ENCODE results near the gene DNAH3. TPM values are rescaled to one million over a fixed set of nuclear protein-coding genes. Genes with fewer than 3 reads are reported as not detected.

DNAH3 gene
- total and polyA plus RNA-seq, 2 experiments from 2014 or later, result not detected

DNA sequence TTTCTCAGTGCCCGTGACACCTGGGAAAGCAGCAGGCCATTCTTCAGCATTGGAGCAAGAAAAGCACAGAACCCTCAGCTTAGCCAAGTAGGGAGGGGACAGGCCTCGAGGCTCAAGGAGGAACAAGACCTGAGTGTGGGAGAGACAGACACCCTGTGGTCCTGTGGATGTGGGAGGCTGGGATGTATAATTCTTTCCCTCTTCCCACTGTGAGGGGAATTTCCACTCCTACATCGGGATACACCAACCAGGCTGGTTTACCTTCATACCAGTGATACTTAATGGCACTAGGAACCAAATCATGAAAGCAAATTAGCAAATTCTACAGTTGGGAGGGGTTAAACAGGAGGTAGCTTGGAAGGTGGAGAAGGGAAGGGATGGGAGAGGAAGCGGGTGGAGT is 208.4 kb downstream of the DNAH3 start:
- Histone ChIP-seq H2AFZ (no peak overlapping the region), H3F3A (ENCODE audit: insufficient read depth) (peaks cover 14% of the 10 kb centered on the region; the same call in 1 of the 2 replicates), H3K9me2 (ENCODE audit: insufficient read depth) (no peaks in the 10 kb centered on the region), H4K20me1 (ENCODE audit: insufficient read depth) (no peaks in the 10 kb centered on the region), H3K27me3 (replicated peaks; ENCODE audit: insufficient read depth) (no peaks in the 10 kb centered on the region), H3K9me3 (ENCODE audit: low read depth) (no peaks in the 10 kb centered on the region), H3K9ac (no peak overlapping the region), H3K4me3 (no peak overlapping the region), H3K4me1 (ENCODE audit: insufficient read depth) (peaks cover 13% of the 10 kb centered on the region), H3K27ac (no peak overlapping the region), H3K79me2 (ENCODE audit: insufficient read depth) (no peaks in the 10 kb centered on the region), H3K36me3 (ENCODE audit: low read depth) (no peaks in the 10 kb centered on the region), H3K4me2 (ENCODE audit: unreplicated experiment) (no peak overlapping the region)
- TF ChIP-seq EZH2phosphoT487 (IDR thresholded peaks at IDR 0.05; ENCODE audit: insufficient read depth, low read depth) (no peak), EZH2 (IDR thresholded peaks at IDR 0.05; ENCODE audit: insufficient read depth, poor library complexity, severe bottlenecking) (no peak)
- in situ Hi-C loops (cut with MboI), result no loop called here
- no peak for DNase-seq
- 85 to 94% methylated on average over 4 of the region's 4 CpGs for WGBS, 2 experiments (ENCODE audit: low coverage in 1 of 2, low lambda C conversion rate in 2 of 2, missing lambda C conversion rate in 2 of 2)

DNA sequence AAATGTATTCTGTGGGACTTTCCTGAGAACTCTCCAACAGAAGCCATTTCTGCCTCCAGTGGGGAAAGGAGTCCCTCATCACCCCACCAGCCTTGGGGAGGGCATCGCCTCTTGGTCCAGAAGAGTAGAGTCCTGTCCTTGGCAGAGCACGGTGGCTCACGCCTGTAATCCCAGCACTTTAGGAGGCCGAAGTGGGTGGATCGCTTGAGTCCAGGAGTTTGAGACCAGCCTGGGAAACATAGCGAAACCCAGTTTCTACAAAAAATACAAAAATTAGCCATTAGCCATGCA is 209.1 kb downstream of the DNAH3 start:
- Histone ChIP-seq H4K20me1 (ENCODE audit: insufficient read depth) (no peaks in the 10 kb centered on the region), H3K27ac (no peak overlapping the region), H3F3A (ENCODE audit: insufficient read depth) (peaks cover 14% of the 10 kb centered on the region; the same call in 1 of the 2 replicates), H3K79me2 (ENCODE audit: insufficient read depth) (no peaks in the 10 kb centered on the region), H3K9me2 (ENCODE audit: insufficient read depth) (no peaks in the 10 kb centered on the region), H3K9ac (no peak overlapping the region), H3K4me3 (no peak overlapping the region), H3K36me3 (ENCODE audit: low read depth) (no peaks in the 10 kb centered on the region), H3K27me3 (replicated peaks; ENCODE audit: insufficient read depth) (no peaks in the 10 kb centered on the region), H2AFZ (no peak overlapping the region), H3K4me1 (ENCODE audit: insufficient read depth) (peaks cover 13% of the 10 kb centered on the region), H3K9me3 (ENCODE audit: low read depth) (no peaks in the 10 kb centered on the region), H3K4me2 (ENCODE audit: unreplicated experiment) (no peak overlapping the region)
- no peak for DNase-seq
- no peak for TF ChIP-seq EZH2 (IDR thresholded peaks at IDR 0.05; ENCODE audit: insufficient read depth, poor library complexity, severe bottlenecking)
- TF ChIP-seq EZH2phosphoT487 (IDR thresholded peaks at IDR 0.05; ENCODE audit: insufficient read depth, low read depth), result no peak
- 97 to 98% methylated on average over 6 of the region's 6 CpGs for WGBS, 2 experiments (ENCODE audit: low coverage in 1 of 2, low lambda C conversion rate in 2 of 2, missing lambda C conversion rate in 2 of 2)
- in situ Hi-C loops (cut with MboI), result no loop called here

DNA sequence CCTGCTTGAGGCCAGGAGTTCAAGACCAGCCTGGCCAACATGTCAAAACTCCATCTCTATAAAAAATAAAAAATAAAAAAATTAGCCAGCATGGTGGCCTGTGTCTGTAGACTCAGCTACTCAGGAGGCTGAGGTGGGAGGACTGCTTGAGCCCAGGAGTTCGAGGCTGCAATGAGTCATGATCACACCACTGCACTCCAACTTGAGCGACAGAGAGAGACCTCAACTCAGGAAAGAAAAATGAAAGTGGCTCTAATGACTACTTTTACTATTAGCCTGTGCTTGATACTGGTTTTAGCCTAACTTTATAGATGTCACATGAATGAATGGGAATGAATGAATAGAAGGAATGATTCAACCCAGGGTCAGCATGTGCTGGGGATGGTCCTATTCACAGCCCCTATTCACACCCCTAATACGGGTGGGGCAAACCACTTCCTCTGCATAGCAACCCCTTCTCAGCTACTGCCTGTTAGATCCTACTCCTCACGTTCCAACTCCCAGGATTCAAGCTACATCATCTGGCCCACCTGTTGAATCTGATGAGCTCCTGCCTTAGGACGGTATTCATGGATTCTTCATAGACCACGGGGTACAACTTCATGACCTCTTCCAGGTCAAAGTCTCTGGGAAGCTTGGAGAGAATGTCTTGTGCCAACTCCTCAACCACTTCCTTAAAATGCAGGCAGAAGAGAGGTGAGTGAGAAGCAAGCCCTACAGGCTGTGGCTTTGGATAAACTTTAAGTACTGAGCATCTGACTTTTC is 209.6 kb downstream of the DNAH3 start:
- H3K4me3 ChIP-seq, result no peak overlapping the region
- DNase-seq, result no peak
- H3K4me1 ChIP-seq (ENCODE audit: insufficient read depth), result peaks cover 13% of the 10 kb centered on the region
- H4K20me1 ChIP-seq (ENCODE audit: insufficient read depth), result no peaks in the 10 kb centered on the region
- peaks cover 14% of the 10 kb centered on the region; the same call in 1 of the 2 replicates for H3F3A ChIP-seq (ENCODE audit: insufficient read depth)
- no peaks in the 10 kb centered on the region for H3K9me3 ChIP-seq (ENCODE audit: low read depth)
- H3K9me2 ChIP-seq (ENCODE audit: insufficient read depth), result no peaks in the 10 kb centered on the region
- no peak overlapping the region for H3K27ac ChIP-seq
- WGBS, 2 experiments (ENCODE audit: low coverage in 1 of 2, low lambda C conversion rate in 2 of 2, missing lambda C conversion rate in 2 of 2), result 79 to 86% methylated on average over 6 of the region's 6 CpGs
- no peaks in the 10 kb centered on the region for H3K27me3 ChIP-seq (replicated peaks; ENCODE audit: insufficient read depth)
- TF ChIP-seq EZH2 (IDR thresholded peaks at IDR 0.05; ENCODE audit: insufficient read depth, poor library complexity, severe bottlenecking) (no peak), EZH2phosphoT487 (IDR thresholded peaks at IDR 0.05; ENCODE audit: insufficient read depth, low read depth) (no peak)
- H3K4me2 ChIP-seq (ENCODE audit: unreplicated experiment), result no peak overlapping the region
- H3K9ac ChIP-seq, result no peak overlapping the region
- no peaks in the 10 kb centered on the region for H3K36me3 ChIP-seq (ENCODE audit: low read depth)
- H3K79me2 ChIP-seq (ENCODE audit: insufficient read depth), result no peaks in the 10 kb centered on the region
- no peak overlapping the region for H2AFZ ChIP-seq
- in situ Hi-C loops (cut with MboI), result no loop called here

DNA sequence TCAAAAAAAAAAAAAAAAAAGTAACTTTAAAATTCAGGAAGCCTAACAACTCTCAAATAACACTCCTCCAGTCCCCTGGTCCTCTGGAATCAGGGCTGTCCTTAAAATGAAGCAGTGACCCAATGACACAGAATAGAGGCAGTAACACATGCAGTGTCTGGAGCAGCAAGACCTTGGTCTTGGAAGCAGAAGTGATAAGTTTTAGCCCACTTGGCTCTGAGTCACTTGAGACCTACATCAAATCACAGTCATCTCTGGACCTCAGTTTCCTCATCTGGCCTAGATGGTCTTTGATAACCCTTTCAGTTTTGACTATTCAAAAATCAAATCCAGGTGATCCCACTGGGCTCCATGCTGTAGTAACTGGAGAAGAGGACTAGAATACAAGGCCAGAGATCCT is 211.0 kb downstream of the DNAH3 start:
- no peaks in the 10 kb centered on the region for H3K36me3 ChIP-seq (ENCODE audit: low read depth)
- in situ Hi-C loops (cut with MboI), result no loop called here
- TF ChIP-seq EZH2phosphoT487 (IDR thresholded peaks at IDR 0.05; ENCODE audit: insufficient read depth, low read depth) (no peak), EZH2 (IDR thresholded peaks at IDR 0.05; ENCODE audit: insufficient read depth, poor library complexity, severe bottlenecking) (no peak)

More for the DNA sequence above, 211.0 kb downstream of the DNAH3 start:
- Histone ChIP-seq H3K27me3 (replicated peaks; ENCODE audit: insufficient read depth) (no peaks in the 10 kb centered on the region), H3K9me2 (ENCODE audit: insufficient read depth) (no peaks in the 10 kb centered on the region), H3K9ac (no peak overlapping the region), H2AFZ (no peak overlapping the region), H3K27ac (no peak overlapping the region), H3K4me1 (ENCODE audit: insufficient read depth) (peaks cover 13% of the 10 kb centered on the region), H3K4me2 (ENCODE audit: unreplicated experiment) (no peak overlapping the region), H3F3A (ENCODE audit: insufficient read depth) (peaks cover 14% of the 10 kb centered on the region; the same call in 1 of the 2 replicates), H3K4me3 (no peak overlapping the region), H3K9me3 (ENCODE audit: low read depth) (no peaks in the 10 kb centered on the region), H4K20me1 (ENCODE audit: insufficient read depth) (no peaks in the 10 kb centered on the region), H3K79me2 (ENCODE audit: insufficient read depth) (no peaks in the 10 kb centered on the region)
- no peak for DNase-seq

Data from GM23248 (cell line).